ENCODE measurements around the gene FBLN2. TPM values are rescaled to one million over a fixed set of nuclear protein-coding genes. Genes with fewer than 3 reads are reported as not detected.

FBLN2 gene
- total and polyA plus RNA-seq, 4 donors, result 1.3 to 9.1 (median 4.3) TPM

GRCh38 chr3:13539292-13539638 lies 9.7 kb upstream of the FBLN2 start:
- 90% methylated on average over 5 of the region's 5 CpGs for WGBS
- Histone ChIP-seq H3K4me3 (ENCODE audit: low read depth in 1 of 3, low read length in 3 of 3) (no peak overlapping the region), H3K27me3 (ENCODE audit: control insufficient read depth in 4 of 4, insufficient read depth in 4 of 4, low read length in 3 of 4) (peaks cover 0 to 18% (median 4%) of the 10 kb centered on the region in 4 donors), H3K9me3 (ENCODE audit: control insufficient read depth in 4 of 4, low read length in 3 of 4) (peaks cover 2 to 18% (median 4%) of the 10 kb centered on the region in 4 donors), H3K27ac (ENCODE audit: low read depth in 1 of 2, low read length in 2 of 2) (no peak overlapping the region), H3K36me3 (ENCODE audit: control insufficient read depth in 4 of 4, insufficient read depth in 3 of 4, low read depth in 1 of 4, low read length in 3 of 4) (no peaks in the 10 kb centered on the region), H3K4me1 (ENCODE audit: control insufficient read depth in 4 of 4, insufficient read depth in 4 of 4, low read length in 3 of 4) (no peaks in the 10 kb centered on the region), H3K9ac (ENCODE audit: low read depth in 1 of 2, low read length in 2 of 2) (no peak overlapping the region)
- TF ChIP-seq YY1 (IDR thresholded peaks at IDR 0.05) (no peak), FOXA2 (IDR thresholded peaks at IDR 0.05) (no peak), JUND (IDR thresholded peaks at IDR 0.05) (no peak), ATF3 (IDR thresholded peaks at IDR 0.05) (no peak), RAD21 (IDR thresholded peaks at IDR 0.05) (no peak)
- DNase-seq (ENCODE audit: low spot score), result no peak

GRCh38 chr3:13539671-13540070 lies 9.3 kb upstream of the FBLN2 start:
- H3K27me3 ChIP-seq (ENCODE audit: control insufficient read depth in 4 of 4, insufficient read depth in 4 of 4, low read length in 3 of 4), result peaks cover 0 to 20% (median 4%) of the 10 kb centered on the region in 4 donors
- 84% methylated on average over 8 of the region's 8 CpGs for WGBS
- no peaks in the 10 kb centered on the region for H3K36me3 ChIP-seq (ENCODE audit: control insufficient read depth in 4 of 4, insufficient read depth in 3 of 4, low read depth in 1 of 4, low read length in 3 of 4)
- peaks cover 2 to 18% (median 4%) of the 10 kb centered on the region in 4 donors for H3K9me3 ChIP-seq (ENCODE audit: control insufficient read depth in 4 of 4, low read length in 3 of 4)
- no peak for DNase-seq (ENCODE audit: low spot score)
- H3K27ac ChIP-seq (ENCODE audit: low read depth in 1 of 2, low read length in 2 of 2), result no peak overlapping the region
- H3K4me3 ChIP-seq (ENCODE audit: low read depth in 1 of 3, low read length in 3 of 3), result no peak overlapping the region
- no peaks in the 10 kb centered on the region for H3K4me1 ChIP-seq (ENCODE audit: control insufficient read depth in 4 of 4, insufficient read depth in 4 of 4, low read length in 3 of 4)
- TF ChIP-seq ZBTB33 (IDR thresholded peaks at IDR 0.05) (no peak), NR2F2 (IDR thresholded peaks at IDR 0.05) (no peak), HNF4G (IDR thresholded peaks at IDR 0.05) (no peak), YY1 (IDR thresholded peaks at IDR 0.05) (no peak), REST (IDR thresholded peaks at IDR 0.05) (no peak), RXRA (IDR thresholded peaks at IDR 0.05) (no peak), CTCF (IDR thresholded peaks at IDR 0.05; ENCODE audit: low read depth, low read length, missing input control) (no peak), MAX (IDR thresholded peaks at IDR 0.05) (no peak), GABPA (IDR thresholded peaks at IDR 0.05 in 1 of 2, conservative IDR thresholded peaks at IDR 0.05 in 1 of 2) (no peak)
- no peak overlapping the region for H3K9ac ChIP-seq (ENCODE audit: low read depth in 1 of 2, low read length in 2 of 2)
